ENCODE measurements around the gene TJP3. TPM values are rescaled to one million over a fixed set of nuclear protein-coding genes. Genes with fewer than 3 reads are reported as not detected.
A peak's percentile ranks its signal among the peaks of the same experiment; 100 is the strongest.

The TJP3 gene
- total RNA-seq, 2 donors from 2014 or later: 15.7 to 25.9 TPM

DNA sequence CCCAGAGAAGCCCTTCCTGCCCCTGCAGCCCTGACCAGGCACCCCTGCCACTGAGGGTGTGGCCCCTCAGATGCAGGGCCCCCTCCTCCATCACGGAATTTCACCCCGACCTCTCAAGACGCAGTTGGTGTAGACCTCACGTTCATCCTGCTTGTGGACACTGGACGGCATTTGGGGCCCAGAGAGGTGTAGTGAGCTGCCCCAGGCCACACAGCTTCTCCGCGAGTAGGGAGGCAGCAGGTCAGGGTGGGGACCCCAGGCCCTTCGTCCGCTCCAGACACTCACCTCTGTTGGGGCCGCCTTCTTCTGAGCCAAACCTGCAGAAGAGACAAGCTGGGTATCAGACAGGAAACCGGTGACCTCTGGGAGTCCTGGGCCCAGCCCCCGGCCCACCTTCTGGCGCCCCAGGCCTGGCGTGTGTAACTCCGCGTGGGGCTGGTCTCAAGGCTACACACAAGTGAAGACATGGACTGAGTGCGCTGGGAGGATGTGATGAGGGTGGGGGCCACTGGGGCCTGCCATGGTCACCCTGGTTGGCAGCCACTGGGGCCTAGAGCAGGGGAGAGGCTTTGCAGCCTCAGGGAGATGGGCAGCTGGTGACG is 41.0 kb upstream of the TJP3 start:
- Histone ChIP-seq H3K27ac (ENCODE audit: low read depth, low read length) (no peak overlapping the region), H3K9me3 (ENCODE audit: control insufficient read depth, low read length) (no peaks in the 10 kb centered on the region), H3K27me3 (ENCODE audit: control insufficient read depth, insufficient read depth, low read length, poor library complexity, severe bottlenecking) (no peaks in the 10 kb centered on the region), H3K36me3 (ENCODE audit: control insufficient read depth, insufficient read depth, low read length) (peaks cover 15% of the 10 kb centered on the region), H3K4me1 (ENCODE audit: control insufficient read depth, insufficient read depth, low read length) (no peaks in the 10 kb centered on the region), H3K4me3 (ENCODE audit: low read length) (no peak overlapping the region), H3K9ac (ENCODE audit: extremely low read depth, low read length, poor library complexity, severe bottlenecking) (no peak overlapping the region)
- no peaks in the 10 kb centered on the region for H3K9me3 Mint-ChIP-seq
- H3K4me1 Mint-ChIP-seq: peaks cover 5% of the 10 kb centered on the region
- H3K27ac Mint-ChIP-seq: no peak overlapping the region
- no peak overlapping the region for H3K4me3 Mint-ChIP-seq
- no peak for DNase-seq
- no peaks in the 10 kb centered on the region for H3K27me3 Mint-ChIP-seq (ENCODE audit: insufficient read depth)
- WGBS, 2 experiments (ENCODE audit: insufficient coverage in 1 of 2, insufficient read length in 1 of 2): 94 to 96% methylated on average over 14 to 18 of the region's 18 CpGs
- peaks cover 18% of the 10 kb centered on the region for H3K36me3 Mint-ChIP-seq (ENCODE audit: low read depth)
- no peak for TF ChIP-seq CTCF (conservative IDR thresholded peaks at IDR 0.05)

- Histone ChIP-seq H3K27ac (ENCODE audit: low read depth, low read length) (peak overlapping the region; percentile 66), H3K36me3 (ENCODE audit: control insufficient read depth, insufficient read depth, low read length) (peaks cover 13% of the 10 kb centered on the region), H3K4me1 (ENCODE audit: control insufficient read depth, insufficient read depth, low read length) (no peaks in the 10 kb centered on the region), H3K9ac (ENCODE audit: extremely low read depth, low read length, poor library complexity, severe bottlenecking) (no peak overlapping the region), H3K4me3 (ENCODE audit: low read length) (no peak overlapping the region), H3K9me3 (ENCODE audit: control insufficient read depth, low read length) (no peaks in the 10 kb centered on the region), H3K27me3 (ENCODE audit: control insufficient read depth, insufficient read depth, low read length, poor library complexity, severe bottlenecking) (no peaks in the 10 kb centered on the region)
- no peak for TF ChIP-seq CTCF (conservative IDR thresholded peaks at IDR 0.05)
- Mint-ChIP-seq H3K27ac (no peak overlapping the region), H3K27me3 (ENCODE audit: insufficient read depth) (no peaks in the 10 kb centered on the region), H3K4me1 (peaks cover 9% of the 10 kb centered on the region), H3K36me3 (ENCODE audit: low read depth) (peaks cover 15% of the 10 kb centered on the region), H3K4me3 (no peak overlapping the region), H3K9me3 (no peaks in the 10 kb centered on the region)
- DNase-seq: no peak
- WGBS, 2 experiments (ENCODE audit: insufficient coverage in 1 of 2, insufficient read length in 1 of 2): 94 to 97% methylated on average over 12 to 17 of the region's 17 CpGs
Measured at GRCh38 chr19:3667766-3668165, 40.4 kb upstream of the TJP3 start.

DNA sequence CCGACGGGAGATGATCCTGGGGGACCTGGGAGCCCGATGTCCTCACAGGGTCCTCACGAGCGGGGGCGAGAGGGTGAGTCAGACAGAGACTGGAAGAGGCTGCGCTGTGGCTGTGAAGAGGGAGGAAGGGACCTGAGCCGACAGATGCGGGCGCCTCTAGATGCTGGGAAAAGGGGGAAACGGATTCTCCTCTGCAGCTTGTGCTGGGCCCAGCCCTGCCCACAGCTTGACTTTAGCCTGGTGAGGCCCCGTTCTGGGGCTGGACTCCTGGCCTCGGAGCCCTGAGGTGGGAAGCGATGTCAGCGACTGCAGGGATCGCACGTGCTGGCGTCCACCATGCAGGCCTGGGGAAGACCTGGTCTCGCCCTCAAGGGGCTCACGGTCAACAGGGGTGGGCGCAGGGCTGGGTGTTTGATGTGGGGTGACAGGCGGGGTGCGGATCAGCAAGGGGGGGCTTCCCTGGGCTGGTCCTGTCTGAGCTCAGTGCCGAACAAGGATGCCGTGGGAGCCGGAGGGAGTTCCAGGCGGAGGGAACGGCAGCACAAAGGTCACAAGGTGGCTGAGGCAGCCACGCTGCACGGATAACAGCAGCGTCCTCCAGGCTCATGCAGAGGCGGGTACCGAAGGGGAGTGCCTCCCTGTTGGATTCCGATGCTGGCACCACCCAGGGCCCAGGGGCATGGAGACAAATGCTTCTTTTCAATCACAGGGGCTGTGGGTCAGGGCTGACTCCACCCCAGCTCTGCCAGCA is 39.7 kb upstream of the TJP3 start:
- Mint-ChIP-seq H3K4me3 (no peak overlapping the region), H3K27me3 (ENCODE audit: insufficient read depth) (no peaks in the 10 kb centered on the region), H3K27ac (peak overlapping the region; percentile 58), H3K4me1 (peaks cover 11% of the 10 kb centered on the region), H3K36me3 (ENCODE audit: low read depth) (peaks cover 10% of the 10 kb centered on the region), H3K9me3 (no peaks in the 10 kb centered on the region)
- peaks cover 13% of the 10 kb centered on the region for H3K36me3 ChIP-seq (ENCODE audit: control insufficient read depth, insufficient read depth, low read length)
- 83 to 91% methylated on average over 24 to 34 of the region's 34 CpGs for WGBS, 2 experiments (ENCODE audit: insufficient coverage in 1 of 2, insufficient read length in 1 of 2)
- no peaks in the 10 kb centered on the region for H3K4me1 ChIP-seq (ENCODE audit: control insufficient read depth, insufficient read depth, low read length)
- H3K9ac ChIP-seq (ENCODE audit: extremely low read depth, low read length, poor library complexity, severe bottlenecking): no peak overlapping the region
- H3K27ac ChIP-seq (ENCODE audit: low read depth, low read length): peak overlapping the region; percentile 66
- no peaks in the 10 kb centered on the region for H3K9me3 ChIP-seq (ENCODE audit: control insufficient read depth, low read length)
- TF ChIP-seq CTCF (conservative IDR thresholded peaks at IDR 0.05): no peak
- no peak for DNase-seq
- H3K27me3 ChIP-seq (ENCODE audit: control insufficient read depth, insufficient read depth, low read length, poor library complexity, severe bottlenecking): no peaks in the 10 kb centered on the region
- H3K4me3 ChIP-seq (ENCODE audit: low read length): no peak overlapping the region

All from endodermal cell (in vitro differentiated cells).